Measurements from ENCODE around the gene RGS17.

Gene RGS17

GRCh38 chr6:153106021-153106420, 25.1 kb downstream of the RGS17 start:
- TF ChIP-seq, protein P1, sequence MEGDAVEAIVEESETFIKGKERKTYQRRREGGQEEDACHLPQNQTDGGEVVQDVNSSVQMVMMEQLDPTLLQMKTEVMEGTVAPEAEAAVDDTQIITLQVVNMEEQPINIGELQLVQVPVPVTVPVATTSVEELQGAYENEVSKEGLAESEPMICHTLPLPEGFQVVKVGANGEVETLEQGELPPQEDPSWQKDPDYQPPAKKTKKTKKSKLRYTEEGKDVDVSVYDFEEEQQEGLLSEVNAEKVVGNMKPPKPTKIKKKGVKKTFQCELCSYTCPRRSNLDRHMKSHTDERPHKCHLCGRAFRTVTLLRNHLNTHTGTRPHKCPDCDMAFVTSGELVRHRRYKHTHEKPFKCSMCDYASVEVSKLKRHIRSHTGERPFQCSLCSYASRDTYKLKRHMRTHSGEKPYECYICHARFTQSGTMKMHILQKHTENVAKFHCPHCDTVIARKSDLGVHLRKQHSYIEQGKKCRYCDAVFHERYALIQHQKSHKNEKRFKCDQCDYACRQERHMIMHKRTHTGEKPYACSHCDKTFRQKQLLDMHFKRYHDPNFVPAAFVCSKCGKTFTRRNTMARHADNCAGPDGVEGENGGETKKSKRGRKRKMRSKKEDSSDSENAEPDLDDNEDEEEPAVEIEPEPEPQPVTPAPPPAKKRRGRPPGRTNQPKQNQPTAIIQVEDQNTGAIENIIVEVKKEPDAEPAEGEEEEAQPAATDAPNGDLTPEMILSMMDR (IDR thresholded peaks at IDR 0.05; ENCODE audit: low read depth, low read length): no peak
- no peak overlapping the region for H3K4me3 ChIP-seq (replicated peaks in 1 of 2; ENCODE audit: low read depth in 2 of 2, low read length in 2 of 2)
- no peak for DNase-seq (ENCODE audit: low read depth in 2 of 2)

GRCh38 chr6:153104220-153104619, 26.9 kb downstream of the RGS17 start:
- no peak overlapping the region for H3K4me3 ChIP-seq (replicated peaks in 1 of 2; ENCODE audit: low read depth in 2 of 2, low read length in 2 of 2)
- TF ChIP-seq, protein P1 (IDR thresholded peaks at IDR 0.05; ENCODE audit: low read depth, low read length): no peak
- DNase-seq (ENCODE audit: low read depth in 2 of 2): peak; percentile 18 to 32

GRCh38 chr6:153103319-153103655, 27.8 kb downstream of the RGS17 start:
- no peak overlapping the region for H3K4me3 ChIP-seq (replicated peaks in 1 of 2; ENCODE audit: low read depth in 2 of 2, low read length in 2 of 2)
- peak in 1 of 2 donors; percentile 20 for DNase-seq (ENCODE audit: low read depth in 2 of 2)
- TF ChIP-seq, protein P1 (IDR thresholded peaks at IDR 0.05; ENCODE audit: low read depth, low read length): no peak

- DNase-seq (ENCODE audit: low read depth in 2 of 2): no peak
- TF ChIP-seq, protein P1 (IDR thresholded peaks at IDR 0.05; ENCODE audit: low read depth, low read length): no peak
- H3K4me3 ChIP-seq (replicated peaks in 1 of 2; ENCODE audit: low read depth in 2 of 2, low read length in 2 of 2): no peak overlapping the region
Measured at GRCh38 chr6:153102605-153103318, 28.3 kb downstream of the RGS17 start.

DNA sequence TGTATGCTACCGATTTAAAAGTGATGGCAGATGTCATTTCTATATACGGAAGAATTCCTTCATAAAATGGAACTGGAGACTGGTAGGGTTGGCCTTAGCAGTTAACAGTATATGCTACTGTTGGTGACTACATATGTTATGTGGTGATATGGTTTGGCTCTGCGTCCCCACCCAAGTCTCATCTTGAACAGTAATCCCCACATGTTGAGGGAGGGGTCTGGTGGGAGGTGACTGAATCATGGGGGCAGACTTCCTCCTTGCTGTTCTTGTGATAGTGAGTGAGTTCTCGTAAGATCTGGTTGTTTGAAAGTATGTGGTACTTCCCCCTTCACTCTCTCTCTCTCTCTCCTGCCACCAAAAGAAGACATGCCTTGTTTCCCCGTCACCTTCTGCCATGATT, 29.6 kb downstream of the RGS17 start:
- H3K4me3 ChIP-seq (replicated peaks in 1 of 2; ENCODE audit: low read depth in 2 of 2, low read length in 2 of 2): no peak overlapping the region
- DNase-seq (ENCODE audit: low read depth in 2 of 2): no peak
- TF ChIP-seq, protein P1 (IDR thresholded peaks at IDR 0.05; ENCODE audit: low read depth, low read length): no peak

- TF ChIP-seq, protein P1 (IDR thresholded peaks at IDR 0.05; ENCODE audit: low read depth, low read length): no peak
- no peak overlapping the region for H3K4me3 ChIP-seq (replicated peaks in 1 of 2; ENCODE audit: low read depth in 2 of 2, low read length in 2 of 2)
- no peak for DNase-seq (ENCODE audit: low read depth in 2 of 2)
Measured at GRCh38 chr6:153099636-153100035, 31.4 kb downstream of the RGS17 start.

- no peak overlapping the region for H3K4me3 ChIP-seq (replicated peaks in 1 of 2; ENCODE audit: low read depth in 2 of 2, low read length in 2 of 2)
- DNase-seq (ENCODE audit: low read depth in 2 of 2): no peak
- TF ChIP-seq, protein P1 (IDR thresholded peaks at IDR 0.05; ENCODE audit: low read depth, low read length): no peak
Measured at GRCh38 chr6:153096792-153097191, 34.3 kb downstream of the RGS17 start.

All from cardiac fibroblast (primary cell).